Measurements from ENCODE around the gene RIPK1.
"Not testable (repeated sequence)": the region's sequence is repeated elsewhere in the genome, so short reads cannot be mapped to it uniquely, and the experiment has no call there.

Gene RIPK1
- 80.2 to 137 reads per million in 2 experiments for total RNA-seq

- DNase-seq (ENCODE audit: low read depth): peak; percentile 88
Measured at GRCh38 chr6:3068329-3069214, at the start of gene RIPK1. TSS of gene RIPK1 (plus strand) at chr6:3068494. CDS start at chr6:3076824, 8,330 bp downstream.

GRCh38 chr6:3019065-3019464 lies 49.2 kb upstream of the RIPK1 start:
- no peak for DNase-seq (ENCODE audit: low read depth)

- no peak for DNase-seq (ENCODE audit: low read depth)
Measured at GRCh38 chr6:3019749-3020320, 48.5 kb upstream of the RIPK1 start.

- DNase-seq (ENCODE audit: low read depth): not testable (repeated sequence)
Measured at GRCh38 chr6:3020976-3021598, 47.2 kb upstream of the RIPK1 start.

- no peak for DNase-seq (ENCODE audit: low read depth)
Measured at GRCh38 chr6:3022765-3023662, 45.3 kb upstream of the RIPK1 start.

- DNase-seq (ENCODE audit: low read depth): peak; percentile 77
Measured at GRCh38 chr6:3023663-3024483, 44.4 kb upstream of the RIPK1 start.

GRCh38 chr6:3026791-3027626 lies 41.3 kb upstream of the RIPK1 start:
- DNase-seq (ENCODE audit: low read depth): no peak

GRCh38 chr6:3028156-3028555 lies 40.1 kb upstream of the RIPK1 start:
- not testable (repeated sequence) for DNase-seq (ENCODE audit: low read depth)

GRCh38 chr6:3031857-3032640 lies 36.2 kb upstream of the RIPK1 start:
- DNase-seq (ENCODE audit: low read depth): no peak

GRCh38 chr6:3032986-3033385 lies 35.3 kb upstream of the RIPK1 start:
- DNase-seq (ENCODE audit: low read depth): no peak

- no peak for DNase-seq (ENCODE audit: low read depth)
Measured at GRCh38 chr6:3033652-3034051, 34.6 kb upstream of the RIPK1 start.

GRCh38 chr6:3035397-3035796 lies 32.9 kb upstream of the RIPK1 start:
- DNase-seq (ENCODE audit: low read depth): no peak

GRCh38 chr6:3036861-3037637 lies 31.2 kb upstream of the RIPK1 start:
- DNase-seq (ENCODE audit: low read depth): no peak

- no peak for DNase-seq (ENCODE audit: low read depth)
Measured at GRCh38 chr6:3037638-3038365, 30.5 kb upstream of the RIPK1 start.

- no peak for DNase-seq (ENCODE audit: low read depth)
Measured at GRCh38 chr6:3039384-3039783, 28.9 kb upstream of the RIPK1 start.

- no peak for DNase-seq (ENCODE audit: low read depth)
Measured at GRCh38 chr6:3041147-3041546, 27.1 kb upstream of the RIPK1 start.

- DNase-seq (ENCODE audit: low read depth): no peak
Measured at GRCh38 chr6:3041606-3042005, 26.7 kb upstream of the RIPK1 start.

- DNase-seq (ENCODE audit: low read depth): no peak
Measured at GRCh38 chr6:3045369-3045768, 22.9 kb upstream of the RIPK1 start.

Measured in T follicular helper cell (primary cell).